ENCODE measurements around the gene PLK1.
A peak's percentile ranks its signal among the peaks of the same experiment; 100 is the strongest.
"Not testable (repeated sequence)": the region's sequence is repeated elsewhere in the genome, so short reads cannot be mapped to it uniquely, and the experiment has no call there.

Gene PLK1

DNA sequence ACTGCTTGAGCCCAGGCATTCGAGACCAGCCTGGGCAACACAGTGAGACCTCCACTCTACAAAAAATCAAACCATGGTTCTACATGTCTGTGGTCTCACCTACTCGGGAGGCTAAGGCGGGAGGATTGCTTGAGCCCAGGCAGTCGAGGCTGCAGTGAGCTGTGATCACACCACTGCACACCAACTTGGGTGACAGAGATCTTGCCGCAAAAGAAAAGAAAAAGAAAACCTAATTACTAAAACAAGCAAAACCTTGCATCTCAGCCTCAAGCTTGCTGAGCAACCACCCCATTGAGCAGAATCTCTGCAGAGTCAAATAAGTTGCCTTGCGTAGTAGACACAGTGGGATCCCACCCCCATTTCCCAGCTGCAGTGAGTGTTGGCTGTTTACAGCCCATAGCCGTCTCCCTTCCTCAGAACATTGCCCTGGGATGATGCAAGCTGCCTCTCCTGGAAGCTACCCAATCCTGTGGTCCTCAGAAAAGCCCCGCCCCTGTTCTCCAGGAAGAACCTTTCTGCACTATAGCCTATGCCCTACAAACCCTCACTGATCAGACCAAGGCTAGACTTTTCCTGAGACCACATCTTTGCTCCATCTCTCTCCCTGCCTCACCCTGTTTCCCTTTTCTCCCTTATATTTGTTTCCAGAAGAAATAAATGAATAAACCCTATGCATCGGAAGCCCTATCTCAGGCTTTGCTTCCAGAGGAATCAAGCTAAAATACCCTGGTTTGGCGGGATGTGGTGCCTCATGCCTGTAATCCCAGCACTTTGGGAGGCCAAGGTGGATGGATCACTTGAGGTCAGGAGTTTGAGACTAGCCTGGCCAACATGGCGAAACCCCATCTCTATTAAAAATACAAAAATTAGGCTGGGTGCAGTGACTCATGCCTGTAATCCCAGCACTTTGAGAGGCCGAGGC is 51.1 kb downstream of the PLK1 start:
- Histone ChIP-seq H3K4me1 (ENCODE audit: control insufficient read depth, insufficient read depth, low read length, unreplicated experiment) (peaks cover 6% of the 10 kb centered on the region), H2AFZ (ENCODE audit: low read length, unreplicated experiment) (peak overlapping the region; percentile 3), H3K79me2 (ENCODE audit: control insufficient read depth, insufficient read depth, low read length, unreplicated experiment) (no peaks in the 10 kb centered on the region), H3K36me3 (ENCODE audit: insufficient read depth, low read length) (no peaks in the 10 kb centered on the region), H3K27ac (ENCODE audit: low read depth, low read length) (no peak overlapping the region), H3K27me3 (ENCODE audit: insufficient read depth, low read length) (no peaks in the 10 kb centered on the region), H3K4me3 (ENCODE audit: low read depth, low read length) (no peak overlapping the region)

DNA sequence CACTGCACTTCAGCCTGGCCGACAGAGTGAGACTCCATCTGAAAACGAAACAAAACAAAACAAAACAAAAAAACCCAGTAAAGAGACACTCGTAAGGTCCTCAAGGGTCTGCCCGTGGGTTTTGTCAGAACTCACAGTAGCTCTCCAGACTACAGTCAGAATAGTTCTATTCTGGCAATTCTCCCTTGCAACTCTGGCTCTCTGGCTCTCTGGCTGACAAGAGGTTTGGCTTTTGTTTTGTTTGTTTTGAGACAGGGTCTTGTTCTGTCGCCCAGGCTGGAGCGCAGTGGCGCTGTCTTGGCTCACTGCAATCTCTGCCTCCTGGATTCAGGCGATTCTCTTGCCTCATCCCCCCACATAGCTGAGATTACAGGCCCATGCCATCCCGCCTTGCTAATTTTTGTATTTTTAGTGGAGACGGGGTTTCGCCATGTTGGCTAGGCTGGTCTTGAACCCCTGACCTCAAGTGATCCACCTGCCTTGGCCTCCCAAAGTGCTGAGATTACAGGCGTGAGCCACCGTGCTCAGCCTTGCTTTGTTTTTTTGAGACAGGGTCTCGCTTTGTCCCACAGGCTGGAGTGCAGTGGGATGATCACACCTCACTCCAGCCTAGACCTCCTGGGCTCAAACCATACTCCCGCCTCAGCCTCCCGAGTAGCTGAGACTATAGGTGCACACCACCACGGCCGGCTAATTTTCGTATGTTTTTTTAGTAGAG is 55.6 kb downstream of the PLK1 start:
- Histone ChIP-seq H3K36me3 (ENCODE audit: insufficient read depth, low read length) (no peaks in the 10 kb centered on the region), H3K4me3 (ENCODE audit: low read depth, low read length) (no peak overlapping the region), H3K27me3 (ENCODE audit: insufficient read depth, low read length) (peaks cover 17% of the 10 kb centered on the region), H3K79me2 (ENCODE audit: control insufficient read depth, insufficient read depth, low read length, unreplicated experiment) (no peaks in the 10 kb centered on the region), H2AFZ (ENCODE audit: low read length, unreplicated experiment) (no peak overlapping the region), H3K4me1 (ENCODE audit: control insufficient read depth, insufficient read depth, low read length, unreplicated experiment) (peaks cover 6% of the 10 kb centered on the region), H3K27ac (ENCODE audit: low read depth, low read length) (no peak overlapping the region)

DNA sequence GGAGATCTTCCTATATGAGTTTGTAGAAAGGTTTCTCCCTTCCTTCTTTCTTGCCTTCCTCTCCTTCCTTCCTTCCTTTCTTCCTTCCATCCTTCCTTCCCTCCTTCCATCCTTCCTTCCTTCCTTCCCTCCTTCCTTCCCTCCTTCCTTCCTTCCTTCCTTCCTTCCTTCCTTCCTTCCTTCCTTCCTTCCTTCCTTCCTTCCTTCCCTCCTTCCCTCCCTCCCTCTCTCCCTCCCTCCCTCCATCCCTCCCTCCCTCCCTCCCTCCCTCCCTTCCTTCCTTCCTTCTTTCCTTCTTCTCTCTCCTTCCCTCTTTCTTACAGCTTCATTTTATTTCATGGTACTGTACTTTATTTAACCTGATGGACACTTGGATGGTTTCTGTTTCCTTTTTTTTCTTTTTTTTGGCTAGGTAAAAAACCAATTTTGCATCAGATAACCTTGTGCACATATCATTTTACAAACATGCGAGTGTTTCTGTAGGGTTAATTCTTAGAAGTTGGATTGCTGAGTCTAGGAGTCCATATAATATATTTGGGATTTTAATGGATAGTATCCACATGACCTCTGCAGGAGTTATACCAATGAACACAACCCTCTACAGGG is 58.8 kb downstream of the PLK1 start:
- peaks cover 36% of the 10 kb centered on the region for H3K27me3 ChIP-seq (ENCODE audit: insufficient read depth, low read length)
- not testable (repeated sequence) for H3K4me3 ChIP-seq (ENCODE audit: low read depth, low read length); H3K27ac ChIP-seq (ENCODE audit: low read depth, low read length); H3K4me1 ChIP-seq (ENCODE audit: control insufficient read depth, insufficient read depth, low read length, unreplicated experiment); H2AFZ ChIP-seq (ENCODE audit: low read length, unreplicated experiment); H3K36me3 ChIP-seq (ENCODE audit: insufficient read depth, low read length); H3K79me2 ChIP-seq (ENCODE audit: control insufficient read depth, insufficient read depth, low read length, unreplicated experiment)

DNA sequence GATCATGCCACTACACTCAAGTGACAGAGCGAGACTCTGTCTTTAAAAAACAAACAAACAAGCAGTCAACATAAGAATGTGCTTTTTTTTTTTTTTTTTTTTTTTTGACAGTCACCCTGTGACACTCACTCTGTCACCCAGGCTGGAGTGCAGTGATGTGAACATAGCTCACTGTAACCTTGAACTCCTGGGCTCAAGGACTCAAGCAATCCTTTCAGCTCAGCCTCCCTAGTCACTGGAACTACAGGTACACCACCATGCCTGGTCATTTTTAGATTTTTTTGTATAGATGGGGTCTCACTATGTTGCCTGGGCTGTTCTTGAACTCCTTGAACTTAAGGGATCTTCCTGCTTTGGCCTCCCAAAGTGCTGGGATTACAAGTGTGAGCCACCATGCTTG is 60.8 kb downstream of the PLK1 start:
- Histone ChIP-seq H3K4me3 (ENCODE audit: low read depth, low read length) (no peak overlapping the region), H3K4me1 (ENCODE audit: control insufficient read depth, insufficient read depth, low read length, unreplicated experiment) (no peaks in the 10 kb centered on the region), H3K27me3 (ENCODE audit: insufficient read depth, low read length) (peaks cover 50% of the 10 kb centered on the region), H3K79me2 (ENCODE audit: control insufficient read depth, insufficient read depth, low read length, unreplicated experiment) (no peaks in the 10 kb centered on the region), H3K27ac (ENCODE audit: low read depth, low read length) (no peak overlapping the region), H3K36me3 (ENCODE audit: insufficient read depth, low read length) (no peaks in the 10 kb centered on the region), H2AFZ (ENCODE audit: low read length, unreplicated experiment) (no peak overlapping the region)

Data from ACC112 (cell line).